Measurements from ENCODE around the gene MAPK12. TPM values are rescaled to one million over a fixed set of nuclear protein-coding genes. Genes with fewer than 3 reads are reported as not detected.

Gene MAPK12
- total RNA-seq, 1 experiment from 2014 or later, result 74.6 TPM

- Histone ChIP-seq H3K9me3 (ENCODE audit: control insufficient read depth, insufficient read depth, low read depth, low read length) (no peaks in the 10 kb centered on the region), H3K36me3 (ENCODE audit: control insufficient read depth, insufficient read depth, low read length) (no peaks in the 10 kb centered on the region; the same call in 1 of the 2 replicates), H3K4me1 (ENCODE audit: control insufficient read depth, insufficient read depth, low read length) (peaks cover 21% of the 10 kb centered on the region), H3K4me3 (ENCODE audit: low read depth in 2 of 2, low read length in 2 of 2) (no peak overlapping the region), H3K27me3 (ENCODE audit: control insufficient read depth, insufficient read depth, low read length) (no peaks in the 10 kb centered on the region), H3K27ac (ENCODE audit: low read length) (no peak overlapping the region)
- ATAC-seq (no peak), DNase-seq (ENCODE audit: low read depth, low spot score) (no peak)
- TF ChIP-seq POLR2AphosphoS5 (IDR thresholded peaks at IDR 0.05; ENCODE audit: low read depth, low read length) (no peak), TCF7L2 (IDR thresholded peaks at IDR 0.05; ENCODE audit: low read depth, low read length) (no peak), REST (IDR thresholded peaks at IDR 0.05; ENCODE audit: insufficient read depth in 1 of 2, low read depth in 2 of 2, low read length in 1 of 2) (no peak), SIN3A (IDR thresholded peaks at IDR 0.05; ENCODE audit: borderline replicate concordance, insufficient read depth, low read depth, low read length) (no peak), CTCF (IDR thresholded peaks at IDR 0.05) (no peak)
- BruUV-seq (replicated peaks), result TSS peak; percentile 65
- intact Hi-C loops (cut with micrococcal nuclease; ENCODE audit: unreplicated experiment), result no loop called here
- in situ Hi-C loops (cut with HindIII; ENCODE audit: low pct_unique_long_range_greater_than_20kb, low sequenced_read_pairs), result no loop called here
- POLR2A ChIA-PET, result no interaction called here
- CTCF ChIA-PET, result no interaction called here
Measured at GRCh38 chr22:50264946-50265669, 3.6 kb upstream of the MAPK12 start.

- ChIA-PET POLR2A (interaction anchor here (0.5 kb wide), 1 partner anchor 73 kb away, joined by 3 read pairs; no protein-coding TSS in a partner anchor), CTCF (no interaction called here)
- no peak overlapping the region for H3K27ac ChIP-seq (ENCODE audit: low read length)
Measured at GRCh38 chr22:50264104-50264745, 2.7 kb upstream of the MAPK12 start.

More at GRCh38 chr22:50264104-50264745, 2.7 kb upstream of the MAPK12 start:
- in situ Hi-C loops (cut with HindIII; ENCODE audit: low pct_unique_long_range_greater_than_20kb, low sequenced_read_pairs) (no loop called here), intact Hi-C loops (cut with micrococcal nuclease; ENCODE audit: unreplicated experiment) (no loop called here)
- H3K4me1 ChIP-seq (ENCODE audit: control insufficient read depth, insufficient read depth, low read length), result peaks cover 24% of the 10 kb centered on the region
- H3K27me3 ChIP-seq (ENCODE audit: control insufficient read depth, insufficient read depth, low read length), result no peaks in the 10 kb centered on the region
- no peaks in the 10 kb centered on the region for H3K9me3 ChIP-seq (ENCODE audit: control insufficient read depth, insufficient read depth, low read depth, low read length)
- no TSS peak for BruUV-seq (replicated peaks)
- no peak overlapping the region for H3K4me3 ChIP-seq (ENCODE audit: low read depth in 2 of 2, low read length in 2 of 2)
- no peak for TF ChIP-seq POLR2AphosphoS5 (IDR thresholded peaks at IDR 0.05; ENCODE audit: low read depth, low read length)
- no peak for TF ChIP-seq CTCF (IDR thresholded peaks at IDR 0.05)
- TF ChIP-seq REST (IDR thresholded peaks at IDR 0.05; ENCODE audit: insufficient read depth in 1 of 2, low read depth in 2 of 2, low read length in 1 of 2), result no peak
- TF ChIP-seq SIN3A (IDR thresholded peaks at IDR 0.05; ENCODE audit: borderline replicate concordance, insufficient read depth, low read depth, low read length), result no peak
- TF ChIP-seq TCF7L2 (IDR thresholded peaks at IDR 0.05; ENCODE audit: low read depth, low read length), result no peak
- no peaks in the 10 kb centered on the region; the same call in 1 of the 2 replicates for H3K36me3 ChIP-seq (ENCODE audit: control insufficient read depth, insufficient read depth, low read length)
- no peak for ATAC-seq
- DNase-seq (ENCODE audit: low read depth, low spot score), result no peak
